Spinal cord (tissue), 10 donors: ENCODE data around the gene HOXA1. TPM values are rescaled to one million over a fixed set of nuclear protein-coding genes. Genes with fewer than 3 reads are reported as not detected.

Experiments
- DNase-seq, 6 donors: peaks; one replicate each; pipeline versions ENCODE4 v3.0.0 to v3.0.0-alpha.2; 2013 to 2015; ENCODE audit warnings: low spot score in 6 of 6, low read depth in 4 of 6
- H3K27ac ChIP-seq: one replicate; pipeline ENCODE4 v1.5.1; 2013; ENCODE audit warnings: low read depth, low read length, control low read depth
- H3K27me3 ChIP-seq: one replicate; pipeline ENCODE4 v1.6.1; 2013; ENCODE audit warnings: low read length; ENCODE audit not compliant: control insufficient read depth, insufficient read depth
- H3K36me3 ChIP-seq: one replicate; pipeline ENCODE4 v1.6.1; 2013; ENCODE audit warnings: low read length; ENCODE audit not compliant: control insufficient read depth, insufficient read depth
- H3K4me1 ChIP-seq: one replicate; pipeline ENCODE4 v1.6.1; 2013; ENCODE audit warnings: low read length; ENCODE audit not compliant: control insufficient read depth, insufficient read depth
- H3K4me3 ChIP-seq: one replicate; pipeline ENCODE4 v1.5.1; 2013; ENCODE audit warnings: low read depth, low read length, control low read depth
- H3K9me3 ChIP-seq: one replicate; pipeline ENCODE4 v1.6.1; 2013; ENCODE audit warnings: low read length; ENCODE audit not compliant: control insufficient read depth, insufficient read depth
- WGBS: methylation state at CpG from one replicate; pipeline ENCODE4 v1.1.5; 2013; ENCODE audit warnings: missing lambda C conversion rate; ENCODE audit not compliant: insufficient coverage; 5-methylcytosine and 5-hydroxymethylcytosine counted together
- polyA plus RNA-seq, 2 donors: library from polyadenylated mRNA; unstranded; fragments of 120-200 nt; gene quantifications; one replicate each; pipeline ENCODE4 v1.2.1, GENCODE V29; 2013; ENCODE audit not compliant: insufficient read length in 2 of 2
- total RNA-seq, 2 donors: library from RNA; depleted of rRNA in 1 of 2; stranded (reverse); fragments of 120-200 nt in 1 of 2; fragments of >200 nt in 1 of 2; gene quantifications; one replicate each; pipeline versions ENCODE4 v1.2.3 to v1.2.4, GENCODE V29; 2013 to 2014
- donor health status: healthy.

HOXA1 gene
- total and polyA plus RNA-seq, 4 donors, result 1.2 to 3.9 (median 2.3) TPM

GRCh38 chr7:27141137-27141922, 45.5 kb upstream of the HOXA1 start:
- Histone ChIP-seq H3K27ac (peak overlapping the region; percentile 99), H3K9me3 (no peaks in the 10 kb centered on the region), H3K27me3 (peaks cover 4% of the 10 kb centered on the region), H3K4me1 (peaks cover 68% of the 10 kb centered on the region), H3K4me3 (peak overlapping the region; percentile 91), H3K36me3 (peaks cover 47% of the 10 kb centered on the region)
- DNase-seq, result peak in 1 of 6 donors; percentile 56
- WGBS, result 27% methylated on average over 13 of the region's 18 CpGs

GRCh38 chr7:27140126-27140857, 44.5 kb upstream of the HOXA1 start:
- peak overlapping the region; percentile 99 for H3K27ac ChIP-seq
- peaks cover 66% of the 10 kb centered on the region for H3K4me1 ChIP-seq
- peak in 2 of 6 donors; percentile 52 to 86 for DNase-seq
- WGBS, result 37% methylated on average over 6 of the region's 15 CpGs
- peak overlapping the region; percentile 91 for H3K4me3 ChIP-seq
- peaks cover 4% of the 10 kb centered on the region for H3K27me3 ChIP-seq
- no peaks in the 10 kb centered on the region for H3K9me3 ChIP-seq
- H3K36me3 ChIP-seq, result peaks cover 41% of the 10 kb centered on the region

- WGBS, result 19% methylated on average over 47 of the region's 53 CpGs
- Histone ChIP-seq H3K4me1 (peaks cover 59% of the 10 kb centered on the region), H3K27me3 (peaks cover 4% of the 10 kb centered on the region), H3K4me3 (peak overlapping the region; percentile 91), H3K27ac (peak overlapping the region; percentile 99), H3K9me3 (no peaks in the 10 kb centered on the region), H3K36me3 (peaks cover 33% of the 10 kb centered on the region)
- peak in 1 of 6 donors; percentile 54 for DNase-seq
Observed at GRCh38 chr7:27139334-27140125, 43.7 kb upstream of the HOXA1 start.

GRCh38 chr7:27138985-27139333, 43.2 kb upstream of the HOXA1 start:
- Histone ChIP-seq H3K27me3 (peaks cover 4% of the 10 kb centered on the region), H3K27ac (peak overlapping the region; percentile 99), H3K9me3 (no peaks in the 10 kb centered on the region), H3K4me1 (peaks cover 54% of the 10 kb centered on the region), H3K4me3 (peak overlapping the region; percentile 91), H3K36me3 (peaks cover 29% of the 10 kb centered on the region)
- DNase-seq, result peak in 1 of 6 donors; percentile 40
- 37% methylated on average over 8 of the region's 11 CpGs for WGBS

GRCh38 chr7:27138472-27138871, 42.7 kb upstream of the HOXA1 start:
- H3K27me3 ChIP-seq, result peaks cover 4% of the 10 kb centered on the region
- peaks cover 26% of the 10 kb centered on the region for H3K36me3 ChIP-seq
- H3K9me3 ChIP-seq, result no peaks in the 10 kb centered on the region
- H3K27ac ChIP-seq, result peak overlapping the region; percentile 99
- H3K4me1 ChIP-seq, result peaks cover 55% of the 10 kb centered on the region
- DNase-seq, result peak in 1 of 6 donors; percentile 35
- WGBS, result no CpG with 5 or more reads among the region's 1 CpG
- H3K4me3 ChIP-seq, result peak overlapping the region; percentile 91

- peaks cover 55% of the 10 kb centered on the region for H3K4me1 ChIP-seq
- WGBS, result 67% methylated on average over 1 of the region's 2 CpGs
- no peaks in the 10 kb centered on the region for H3K9me3 ChIP-seq
- peaks cover 4% of the 10 kb centered on the region for H3K27me3 ChIP-seq
- peak overlapping the region; percentile 99 for H3K27ac ChIP-seq
- peak in 1 of 6 donors; percentile 30 for DNase-seq
- peaks cover 20% of the 10 kb centered on the region for H3K36me3 ChIP-seq
- peak overlapping the region; percentile 91 for H3K4me3 ChIP-seq
Observed at GRCh38 chr7:27137640-27138315, 42.0 kb upstream of the HOXA1 start.

- Histone ChIP-seq H3K27ac (peak overlapping the region; percentile 99), H3K9me3 (no peaks in the 10 kb centered on the region), H3K4me1 (peaks cover 42% of the 10 kb centered on the region), H3K36me3 (peaks cover 6% of the 10 kb centered on the region), H3K27me3 (peaks cover 2% of the 10 kb centered on the region), H3K4me3 (no peak overlapping the region)
- WGBS, result 30% methylated on average over 2 of the region's 2 CpGs
- DNase-seq, result peak in 2 of 6 donors; percentile 83 to 87
Observed at GRCh38 chr7:27134392-27134791, 38.6 kb upstream of the HOXA1 start.

- Histone ChIP-seq H3K9me3 (no peaks in the 10 kb centered on the region), H3K4me3 (no peak overlapping the region), H3K36me3 (peaks cover 7% of the 10 kb centered on the region), H3K27ac (peak overlapping the region; percentile 99), H3K4me1 (peaks cover 44% of the 10 kb centered on the region), H3K27me3 (peaks cover 2% of the 10 kb centered on the region)
- 32% methylated on average over 12 of the region's 18 CpGs for WGBS
- DNase-seq, result peak in 1 of 6 donors; percentile 79
Observed at GRCh38 chr7:27133409-27134231, 37.8 kb upstream of the HOXA1 start.
